ENCODE measurements around the gene LIN54.
"Not testable (repeated sequence)": the region's sequence is repeated elsewhere in the genome, so short reads cannot be mapped to it uniquely, and the experiment has no call there.

- TF ChIP-seq CTCF (conservative IDR thresholded peaks at IDR 0.05 in 1 of 2, IDR thresholded peaks at IDR 0.05 in 1 of 2; ENCODE audit: extremely low read depth in 1 of 2, insufficient read depth in 1 of 2, low read depth in 1 of 2, low read length in 2 of 2); EZH2 (IDR thresholded peaks at IDR 0.05; ENCODE audit: borderline replicate concordance, low read length): not testable (repeated sequence)
Observed at GRCh38 chr4:82913968-82914367, 96.7 kb downstream of the LIN54 start.
